Activated CD4-positive, alpha-beta T cell treated with anti-CD3 and anti-CD28 coated beads, Interleukin-10, Interleukin-2, amounts not matched to agents 100 ng/mL and 50 ng/mL, durations not matched to agents 16 hours and 8 hours (primary cell): ENCODE data around the gene BPIFB4.
"Not testable (repeated sequence)": the region's sequence is repeated elsewhere in the genome, so short reads cannot be mapped to it uniquely, and the experiment has no call there.

Experiments
- DNase-seq: peaks from one replicate; pipeline ENCODE4 v3.0.0-alpha.2; 2020

BPIFB4 gene

DNA sequence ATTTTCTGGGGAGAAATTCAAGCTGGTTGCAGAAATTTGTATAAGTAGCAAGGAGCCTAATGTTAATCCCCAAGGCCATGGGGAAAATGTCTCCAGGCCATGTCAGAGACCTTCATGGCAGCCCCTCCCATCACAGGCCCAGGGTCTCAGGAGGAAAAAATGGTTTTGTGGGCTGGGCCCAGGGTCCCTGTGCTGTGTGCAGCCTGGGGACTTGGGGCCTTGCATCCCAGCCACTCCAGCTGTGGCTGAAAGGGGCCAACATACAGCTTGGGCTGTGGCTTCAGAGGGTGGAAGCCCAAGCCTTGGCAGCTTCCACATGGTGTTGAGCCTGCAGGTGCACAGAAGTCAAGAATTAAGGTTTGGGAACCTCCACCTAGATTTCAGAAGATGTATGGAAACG is 42.9 kb downstream of the BPIFB4 start:
- not testable (repeated sequence) for DNase-seq

DNA sequence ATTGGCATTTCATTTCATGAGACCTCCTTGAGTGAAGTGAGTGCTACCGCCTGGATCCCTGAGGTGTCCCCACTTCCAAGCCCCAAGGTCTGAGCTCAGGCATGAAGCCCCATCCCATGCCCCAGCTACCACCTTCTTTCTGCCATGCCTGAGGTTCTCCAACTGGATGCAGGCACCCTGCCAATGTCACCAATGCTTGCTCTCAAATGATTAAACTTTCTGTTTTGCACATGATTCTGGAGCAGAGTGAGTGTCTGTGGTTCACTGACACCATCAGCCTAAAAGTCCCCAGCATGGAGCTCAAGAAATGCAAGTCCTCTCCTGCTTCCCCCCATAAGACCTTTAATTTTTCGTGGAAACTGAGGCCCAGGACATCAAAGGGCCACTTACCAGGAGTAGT is 44.8 kb downstream of the BPIFB4 start:
- no peak for DNase-seq

DNA sequence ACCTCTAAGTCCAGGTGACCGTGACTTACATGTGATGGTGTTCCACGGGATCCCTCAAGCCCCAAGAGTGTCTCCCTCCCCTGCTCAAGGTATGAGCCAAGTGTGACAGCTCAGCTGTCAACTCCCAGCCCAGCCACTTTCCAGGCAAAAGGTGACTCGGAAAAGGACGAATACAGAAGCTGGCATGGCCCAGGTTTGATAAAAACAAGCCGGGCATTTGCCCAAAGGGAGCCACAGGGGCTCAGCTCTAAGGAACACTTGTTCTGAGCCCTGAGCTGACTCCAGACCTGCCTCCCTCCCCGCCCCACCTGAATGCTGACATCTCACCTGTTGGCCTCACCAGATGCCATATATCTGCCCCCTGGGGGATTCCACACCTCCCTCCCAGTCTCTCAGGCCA is 45.6 kb downstream of the BPIFB4 start:
- no peak for DNase-seq

DNA sequence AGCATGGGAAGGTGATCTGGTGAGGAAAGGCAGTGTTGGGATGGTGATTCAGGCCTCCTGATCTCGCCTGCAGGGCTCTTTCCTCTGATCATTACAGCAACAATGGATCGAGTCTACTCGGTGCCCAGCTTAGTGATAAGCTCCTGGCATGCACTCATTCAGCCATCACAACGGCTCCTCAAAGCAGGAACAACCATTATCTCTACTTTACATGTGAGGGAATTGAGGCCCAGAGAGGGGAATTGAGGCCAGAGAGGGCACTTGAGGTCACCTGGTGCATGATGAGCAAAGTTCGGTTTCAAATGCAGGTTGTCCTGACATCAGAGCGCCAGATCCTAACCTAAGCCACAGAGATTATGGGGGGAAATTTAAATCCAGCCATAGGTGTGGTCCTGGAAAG is 46.5 kb downstream of the BPIFB4 start:
- no peak for DNase-seq

DNA sequence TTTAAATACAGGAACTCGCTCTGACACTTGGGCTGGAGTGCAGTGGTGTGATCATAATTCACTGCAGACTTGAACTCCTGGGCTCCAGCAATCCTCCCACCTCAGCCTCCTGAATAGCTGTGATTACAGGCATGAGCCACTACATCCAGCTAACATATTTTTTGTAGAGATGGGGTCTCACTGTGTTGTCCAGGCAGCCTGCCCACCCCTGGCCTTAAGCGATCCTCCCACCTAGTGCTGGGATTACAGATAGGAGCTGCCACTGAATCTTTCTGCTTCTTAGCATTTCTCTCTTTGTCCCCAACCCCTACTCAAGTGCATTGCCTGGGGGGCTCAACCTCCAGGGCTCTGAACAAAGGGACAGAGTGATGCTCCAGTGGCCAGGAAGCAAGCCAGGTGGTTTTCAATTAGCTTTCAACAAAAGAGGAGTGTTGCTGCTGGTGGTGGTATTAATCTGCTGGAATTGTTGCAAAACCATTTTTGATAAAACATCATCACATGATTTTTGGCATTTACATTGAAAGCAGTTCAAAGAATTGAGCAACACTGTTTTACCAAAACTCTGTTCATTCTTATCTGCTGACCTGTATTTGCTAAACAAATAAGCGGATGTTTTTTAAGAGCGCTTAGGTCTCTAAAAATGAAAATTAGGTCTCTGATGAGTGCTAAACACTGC is 48.1 kb downstream of the BPIFB4 start:
- no peak for DNase-seq

DNA sequence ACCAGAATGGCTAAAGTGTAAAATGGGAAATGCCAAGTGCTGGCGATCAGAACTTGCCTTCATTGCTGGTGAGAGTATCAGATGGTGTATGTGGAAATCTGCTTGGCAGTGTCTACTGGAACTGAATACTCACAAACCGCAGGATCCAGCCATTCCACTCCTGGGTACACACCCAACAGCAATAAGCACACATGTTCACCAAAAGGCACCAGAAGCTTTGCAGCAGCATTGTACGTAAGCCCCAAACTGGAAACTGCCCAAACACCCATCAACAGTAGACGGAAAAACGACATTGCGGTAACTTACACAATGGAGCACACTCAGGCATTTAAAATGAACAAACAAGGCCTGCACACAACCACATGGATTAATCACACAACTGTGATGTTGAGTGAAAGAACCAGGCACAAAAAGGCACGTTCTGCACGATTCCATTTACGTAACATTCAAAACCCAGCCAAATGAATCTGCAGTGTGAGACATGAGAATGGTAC is 51.2 kb downstream of the BPIFB4 start:
- no peak for DNase-seq

DNA sequence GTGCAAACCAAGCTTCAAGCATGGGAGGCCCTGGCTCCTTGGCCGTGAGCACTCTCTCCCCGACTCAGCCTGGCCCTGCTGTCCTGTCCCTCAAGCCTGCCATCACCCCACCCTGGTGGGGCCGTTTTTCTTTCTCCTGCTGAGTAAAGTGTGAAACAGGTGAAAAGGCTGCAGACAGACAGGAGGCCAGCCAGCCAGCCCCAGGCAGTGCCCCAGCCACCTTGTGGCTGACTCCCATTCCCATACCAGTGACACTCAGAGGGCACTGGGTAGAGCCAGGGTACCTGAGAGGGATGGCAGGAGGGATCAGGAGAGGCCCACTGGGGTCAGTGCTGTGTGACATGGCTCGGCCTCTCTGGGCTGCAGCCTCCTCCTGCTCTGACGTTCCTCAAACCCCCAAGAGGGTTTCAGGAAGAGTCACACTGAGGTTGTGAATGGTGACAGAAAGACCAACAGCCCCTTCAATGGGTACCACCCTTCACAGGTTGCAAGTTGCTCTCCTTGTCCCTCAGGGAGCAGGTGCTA is 52.6 kb downstream of the BPIFB4 start:
- no peak for DNase-seq

DNA sequence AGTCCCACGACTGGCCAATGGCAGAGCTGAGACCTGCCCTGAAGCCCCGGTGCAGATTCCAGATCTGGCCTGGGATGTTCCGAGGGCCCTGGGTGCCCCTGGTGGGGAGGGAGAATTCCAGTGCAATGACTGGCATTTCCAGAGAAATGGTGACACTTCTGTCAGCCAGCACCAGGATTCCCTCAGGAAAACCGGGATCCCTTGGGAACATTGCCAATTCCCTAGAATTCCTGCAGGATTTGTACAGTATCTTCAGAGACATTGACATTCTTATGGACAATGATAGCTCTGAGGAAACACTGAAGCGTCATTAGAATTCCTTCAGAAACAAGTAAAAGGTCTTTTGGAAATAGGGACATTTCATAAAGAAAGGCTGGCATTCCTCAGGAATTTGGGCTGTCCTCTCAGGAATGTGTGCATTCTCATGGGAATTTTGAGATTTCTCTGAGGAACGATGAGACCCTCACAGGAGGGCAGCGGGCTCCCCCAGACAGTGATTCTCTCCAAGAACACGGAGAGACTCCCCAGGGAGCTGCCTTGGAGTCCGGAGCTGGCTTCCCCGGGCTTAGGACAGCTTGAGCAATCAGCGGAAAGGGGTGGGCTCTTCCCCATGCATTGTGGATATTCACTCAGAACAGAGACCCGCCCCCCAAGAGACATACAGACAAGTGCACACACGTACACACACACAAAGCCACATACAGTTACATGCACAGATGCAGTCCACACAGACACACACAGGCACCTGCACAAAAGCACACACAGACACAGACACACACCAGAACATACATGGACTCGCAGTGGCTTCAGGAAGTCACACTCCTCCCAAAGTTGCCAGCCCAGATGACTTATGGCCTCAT is 53.3 kb downstream of the BPIFB4 start:
- no peak for DNase-seq

DNA sequence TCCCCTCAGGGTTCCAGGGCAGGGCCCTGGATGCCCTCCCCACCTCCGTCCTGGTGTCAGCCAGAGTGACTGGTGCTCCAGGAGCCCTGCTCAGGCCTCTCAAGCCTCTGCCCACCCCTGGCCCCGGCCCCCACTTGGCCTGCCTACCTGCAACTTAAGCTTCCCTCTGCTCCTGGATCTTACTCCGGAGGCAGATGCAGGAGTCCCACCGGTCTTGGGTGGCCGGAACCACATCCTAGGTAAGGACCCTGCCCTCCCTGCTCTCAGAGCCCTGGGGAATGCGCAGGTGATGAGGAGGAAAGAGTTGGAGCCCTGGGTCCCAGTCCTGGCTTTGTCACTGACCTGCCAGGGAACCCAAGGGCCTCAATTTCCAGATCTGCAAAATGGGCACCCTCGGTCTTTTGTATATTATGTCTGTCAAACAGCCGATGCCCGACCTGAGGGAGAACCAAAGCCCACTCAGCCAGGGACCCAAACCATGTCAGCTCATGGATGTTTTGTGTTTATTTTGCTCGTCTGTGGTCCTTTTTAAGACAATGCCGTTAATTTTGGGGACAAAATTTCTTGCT is 54.0 kb downstream of the BPIFB4 start:
- no peak for DNase-seq

DNA sequence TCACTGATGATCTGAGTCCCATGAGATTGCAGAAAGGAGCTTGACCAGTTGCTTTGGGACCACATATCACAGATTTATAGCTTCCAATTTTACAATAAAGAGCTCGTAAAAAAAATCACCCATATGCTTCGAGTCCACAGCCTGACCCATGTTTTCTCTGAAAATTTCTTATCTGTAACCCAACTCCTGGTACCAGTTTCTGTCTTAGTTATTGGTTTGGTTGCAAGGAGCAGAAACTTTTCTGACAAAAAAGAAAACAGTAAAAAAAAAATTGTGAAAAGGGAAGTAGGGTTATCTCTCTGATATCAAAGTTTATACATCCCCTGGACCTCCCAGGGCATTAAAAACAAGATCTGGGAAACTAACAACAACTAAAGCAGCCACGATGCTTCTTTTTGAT is 57.8 kb downstream of the BPIFB4 start:
- DNase-seq, result no peak

DNA sequence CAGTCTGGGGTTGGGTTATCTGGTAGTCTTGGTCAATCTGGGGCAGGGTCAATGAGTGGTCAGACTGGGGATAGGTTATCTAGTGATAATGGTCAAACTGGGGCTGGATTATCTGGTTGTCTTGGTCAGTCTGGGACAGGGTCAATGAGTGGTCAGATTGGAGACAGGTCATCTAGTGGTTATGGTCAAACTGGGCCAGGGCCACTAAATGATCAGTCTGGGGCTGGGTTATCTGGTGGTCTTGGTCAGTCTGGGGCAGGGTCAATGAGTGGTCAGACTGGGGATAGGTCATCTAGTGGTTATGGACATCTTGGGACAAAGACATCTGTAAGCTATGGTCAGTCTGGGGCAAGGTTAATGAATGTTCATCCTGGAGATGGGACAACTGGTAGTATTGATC is 60.0 kb downstream of the BPIFB4 start:
- DNase-seq, result no peak

DNA sequence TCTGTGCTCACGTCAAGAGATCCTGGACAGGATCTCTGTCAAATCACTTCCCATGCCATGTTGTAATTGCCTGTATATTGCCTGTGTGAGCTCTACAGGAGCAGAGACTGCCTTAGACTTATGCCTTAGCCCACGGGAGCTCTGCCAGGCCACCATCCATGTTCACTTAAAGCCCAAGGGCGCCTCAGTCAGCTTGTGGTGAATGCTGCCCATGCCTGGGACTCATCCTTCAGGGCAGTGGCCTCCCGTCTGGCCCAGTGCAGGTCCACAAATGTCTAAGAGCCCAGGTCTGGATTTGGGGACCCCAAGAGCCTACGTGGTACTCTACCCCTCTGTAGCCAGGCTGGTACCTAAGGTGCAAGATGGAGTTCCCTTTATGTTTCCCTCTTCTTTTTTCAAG is 66.1 kb downstream of the BPIFB4 start:
- no peak for DNase-seq

DNA sequence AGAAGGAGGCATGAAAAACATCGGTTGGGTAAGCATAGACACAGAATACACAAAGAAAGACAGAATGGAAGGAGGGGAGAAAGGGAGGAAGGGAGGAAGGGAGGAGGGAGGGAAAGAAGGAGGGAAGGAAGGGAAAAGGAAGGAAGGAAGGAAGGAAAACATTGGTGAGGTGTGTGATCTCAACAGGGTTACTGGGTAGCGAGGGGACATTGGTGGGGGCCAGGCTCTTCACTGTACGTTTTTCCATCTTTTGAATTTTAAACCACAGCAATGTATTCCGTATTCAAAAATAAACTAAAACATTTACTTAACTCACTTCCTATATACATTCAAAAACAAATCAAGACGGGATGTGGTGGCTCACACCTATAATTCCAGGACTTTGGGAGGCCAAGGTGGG is 67.9 kb downstream of the BPIFB4 start:
- no peak for DNase-seq

DNA sequence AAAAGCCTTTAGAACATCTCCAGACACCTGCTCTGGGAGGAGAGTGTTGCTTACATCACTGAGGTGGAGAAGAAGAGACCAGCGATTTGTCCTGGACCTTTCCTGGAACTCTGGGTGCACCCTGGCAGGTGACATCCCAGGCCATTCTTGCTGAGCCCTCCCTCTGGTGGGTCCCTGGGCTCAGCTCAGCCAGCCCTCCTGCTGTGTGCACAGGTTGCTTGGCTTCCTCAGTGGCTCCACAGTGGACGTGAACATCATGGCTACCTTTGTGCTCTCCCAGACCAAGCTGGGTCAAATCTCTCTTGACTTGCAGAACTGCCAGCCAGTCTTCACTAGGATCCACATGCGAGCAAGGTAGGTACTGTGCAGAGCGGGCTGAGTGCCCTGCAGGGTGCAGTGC is 68.6 kb downstream of the BPIFB4 start:
- DNase-seq, result no peak

DNA sequence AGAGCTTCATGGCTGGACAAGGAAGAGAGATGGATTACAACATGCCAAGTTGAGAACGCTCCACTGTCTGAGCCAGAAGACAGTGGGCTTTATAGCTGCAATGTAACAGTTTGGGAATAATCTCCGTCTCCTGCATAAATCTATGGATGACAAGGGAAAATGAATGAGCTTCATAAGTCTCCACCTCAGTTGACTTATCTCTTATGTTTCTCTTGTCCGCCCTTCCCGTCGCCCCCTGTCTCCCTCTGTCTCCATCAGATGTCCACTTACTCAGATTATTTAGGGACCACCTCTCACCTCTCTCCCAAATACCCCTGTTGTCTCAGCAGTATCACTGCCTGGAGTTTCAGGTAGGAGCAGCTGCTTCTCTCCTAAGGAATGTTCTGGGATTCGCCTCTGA is 74.8 kb downstream of the BPIFB4 start:
- DNase-seq, result no peak

DNA sequence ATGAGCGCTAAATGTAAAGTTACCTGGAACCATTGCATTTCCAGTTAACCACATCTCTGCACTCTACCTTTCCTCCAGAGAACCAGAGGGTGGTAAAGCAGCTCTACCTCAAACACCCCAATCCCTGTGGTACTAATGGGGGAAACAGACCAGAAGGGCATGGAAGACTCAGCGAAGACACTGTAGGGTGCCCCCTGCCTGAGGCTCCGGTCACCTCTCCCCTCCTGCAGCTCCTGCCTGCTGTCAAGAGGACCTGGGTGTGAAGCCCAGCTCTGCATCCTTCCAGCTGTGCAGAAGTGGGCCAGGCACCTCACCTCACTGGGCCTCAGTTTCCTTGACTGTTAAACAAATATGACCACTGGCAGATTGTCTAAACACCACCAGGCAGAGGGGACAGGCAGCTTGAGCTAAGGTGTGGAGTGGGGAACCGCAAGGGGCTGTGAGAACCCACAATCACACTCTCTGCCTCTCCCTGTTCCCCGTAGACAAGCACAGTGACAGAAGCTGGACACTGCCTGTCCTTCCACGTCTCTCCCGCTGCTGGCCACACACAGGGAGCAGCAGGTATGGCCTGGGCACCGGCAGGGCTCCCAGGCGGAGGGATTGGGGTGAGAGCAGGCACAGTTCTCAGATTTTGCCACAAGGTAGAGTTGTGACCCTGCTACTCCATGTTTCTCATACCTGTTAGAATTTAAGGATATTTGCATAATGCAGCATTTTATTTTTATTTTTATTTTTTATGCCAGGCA is 79.4 kb downstream of the BPIFB4 start:
- DNase-seq, result no peak

DNA sequence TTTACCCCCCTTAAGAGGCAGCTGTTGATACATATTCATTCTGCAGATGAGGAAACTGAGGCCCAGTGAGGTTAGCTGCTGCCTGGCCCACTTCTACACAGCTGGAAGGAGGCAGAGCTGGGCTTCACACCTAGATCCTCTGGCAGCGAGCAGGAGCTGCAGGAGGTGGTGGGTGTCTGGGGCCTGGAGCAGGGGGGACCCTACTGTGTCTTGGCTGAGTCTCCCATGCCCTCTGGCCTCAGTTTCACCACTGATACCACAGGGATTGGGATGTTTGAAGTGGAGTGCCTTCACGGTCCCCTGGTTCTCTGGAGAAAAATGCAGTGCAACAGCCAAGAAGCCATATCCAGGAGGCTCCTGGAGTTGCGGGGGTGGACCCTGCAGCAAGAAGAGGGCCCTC is 80.3 kb downstream of the BPIFB4 start:
- no peak for DNase-seq

DNA sequence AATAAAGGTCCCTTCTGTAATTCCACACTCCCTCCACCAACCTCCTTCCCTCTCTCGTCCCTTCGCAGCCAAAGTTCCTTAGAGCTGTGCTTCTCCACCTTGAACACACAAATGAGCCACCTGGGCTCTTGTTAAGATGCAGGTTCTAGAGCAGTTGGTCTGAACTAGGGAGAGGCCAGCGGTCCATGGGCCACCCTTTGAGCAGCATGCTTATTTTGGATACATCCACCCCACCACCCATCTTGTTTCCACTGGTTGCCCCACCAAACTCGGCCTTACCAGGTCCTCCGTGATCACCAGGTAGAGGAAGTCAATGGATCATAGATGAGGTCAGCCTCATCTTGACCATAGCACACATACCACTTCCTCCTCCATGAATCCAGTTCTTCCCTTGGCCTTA is 81.2 kb downstream of the BPIFB4 start:
- no peak for DNase-seq
